ENCODE measurements around the gene POMP. TPM values are rescaled to one million over a fixed set of nuclear protein-coding genes. Genes with fewer than 3 reads are reported as not detected.

Gene POMP
- total RNA-seq, 1 donor from 2014 or later = 23.8 TPM

GRCh38 chr13:28718196-28718542 lies 59.2 kb downstream of the POMP start:
- no peaks in the 10 kb centered on the region for H3K27me3 ChIP-seq
- H3K4me3 ChIP-seq = peak overlapping the region; percentile 52 to 75
- no peaks in the 10 kb centered on the region for H3K36me3 ChIP-seq
- H3K9me3 ChIP-seq = no peaks in the 10 kb centered on the region
- H3K4me1 ChIP-seq = peaks cover 28% of the 10 kb centered on the region
- peak overlapping the region; percentile 66 for H3K27ac ChIP-seq
- intact Hi-C loops (cut with DNase I) = no loop called here
- peak in 1 of 2 donors; percentile 7 for TF ChIP-seq POLR2AphosphoS5 (IDR thresholded peaks at IDR 0.05; ENCODE audit: insufficient read depth in 1 of 2, low read depth in 1 of 2)
- TF ChIP-seq, protein P1, sequence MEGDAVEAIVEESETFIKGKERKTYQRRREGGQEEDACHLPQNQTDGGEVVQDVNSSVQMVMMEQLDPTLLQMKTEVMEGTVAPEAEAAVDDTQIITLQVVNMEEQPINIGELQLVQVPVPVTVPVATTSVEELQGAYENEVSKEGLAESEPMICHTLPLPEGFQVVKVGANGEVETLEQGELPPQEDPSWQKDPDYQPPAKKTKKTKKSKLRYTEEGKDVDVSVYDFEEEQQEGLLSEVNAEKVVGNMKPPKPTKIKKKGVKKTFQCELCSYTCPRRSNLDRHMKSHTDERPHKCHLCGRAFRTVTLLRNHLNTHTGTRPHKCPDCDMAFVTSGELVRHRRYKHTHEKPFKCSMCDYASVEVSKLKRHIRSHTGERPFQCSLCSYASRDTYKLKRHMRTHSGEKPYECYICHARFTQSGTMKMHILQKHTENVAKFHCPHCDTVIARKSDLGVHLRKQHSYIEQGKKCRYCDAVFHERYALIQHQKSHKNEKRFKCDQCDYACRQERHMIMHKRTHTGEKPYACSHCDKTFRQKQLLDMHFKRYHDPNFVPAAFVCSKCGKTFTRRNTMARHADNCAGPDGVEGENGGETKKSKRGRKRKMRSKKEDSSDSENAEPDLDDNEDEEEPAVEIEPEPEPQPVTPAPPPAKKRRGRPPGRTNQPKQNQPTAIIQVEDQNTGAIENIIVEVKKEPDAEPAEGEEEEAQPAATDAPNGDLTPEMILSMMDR (IDR thresholded peaks at IDR 0.05) = no peak
- DNase-seq (ENCODE audit: extremely low spot score in 2 of 2) = no peak

GRCh38 chr13:28718543-28719226 lies 59.8 kb downstream of the POMP start, which contains the start of gene SLC46A3:
SLC46A3 (minus strand) TSS chr13:28718970; CDS start chr13:28717998, 972 bp downstream.
- no peaks in the 10 kb centered on the region for H3K27me3 ChIP-seq
- H3K4me1 ChIP-seq = peaks cover 28% of the 10 kb centered on the region
- no peaks in the 10 kb centered on the region for H3K9me3 ChIP-seq
- H3K27ac ChIP-seq = peak within 1 kb of the TSS; percentile 66
- no peaks in the 10 kb centered on the region for H3K36me3 ChIP-seq
- DNase-seq (ENCODE audit: extremely low spot score in 2 of 2) = peak in 1 of 2 donors; percentile 98
- peak; percentile 41 to 83 for TF ChIP-seq POLR2AphosphoS5 (IDR thresholded peaks at IDR 0.05; ENCODE audit: insufficient read depth in 1 of 2, low read depth in 1 of 2)
- TF ChIP-seq, protein P1 (IDR thresholded peaks at IDR 0.05) = peak in 1 of 3 experiments; percentile 18
- peak in 1 of 2 donors; percentile 15 for TF ChIP-seq POLR2A (IDR thresholded peaks at IDR 0.05)
- intact Hi-C loops (cut with DNase I) = no loop called here
- peak within 1 kb of the TSS; percentile 52 to 75 for H3K4me3 ChIP-seq

GRCh38 chr13:28719227-28720055 lies 60.5 kb downstream of the POMP start:
- no peak for DNase-seq (ENCODE audit: extremely low spot score in 2 of 2)
- Histone ChIP-seq H3K4me1 (peaks cover 28% of the 10 kb centered on the region), H3K27me3 (no peaks in the 10 kb centered on the region), H3K4me3 (peak overlapping the region; percentile 52 to 75), H3K27ac (peak overlapping the region; percentile 66), H3K9me3 (no peaks in the 10 kb centered on the region), H3K36me3 (no peaks in the 10 kb centered on the region)
- intact Hi-C loops (cut with DNase I) = no loop called here
- TF ChIP-seq POLR2AphosphoS5 (IDR thresholded peaks at IDR 0.05; ENCODE audit: insufficient read depth in 1 of 2, low read depth in 1 of 2) (no peak), POLR2A (IDR thresholded peaks at IDR 0.05) (no peak)
- TF ChIP-seq, protein P1 (IDR thresholded peaks at IDR 0.05) = no peak

DNA sequence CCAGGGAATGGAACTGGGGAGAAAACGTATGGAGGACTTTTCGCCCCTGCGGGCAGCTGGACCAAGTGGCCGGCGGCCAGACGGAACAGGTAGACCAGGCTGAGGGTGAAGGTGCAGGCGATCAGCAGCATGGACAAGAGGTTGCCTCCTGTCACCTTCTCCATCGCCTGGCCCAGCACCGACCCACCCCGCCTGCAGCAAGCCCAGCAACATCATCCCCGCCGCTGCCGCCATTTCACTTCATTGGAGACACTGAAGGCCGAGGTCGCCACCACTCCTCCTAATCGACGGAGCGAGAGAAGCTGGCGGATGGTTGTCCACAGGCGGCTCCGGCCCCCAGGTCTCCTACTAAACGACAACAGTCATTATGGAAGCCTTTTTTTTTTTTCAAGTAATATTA lies 64.9 kb downstream of the POMP start:
- no peaks in the 10 kb centered on the region for H3K9me3 ChIP-seq
- H3K27me3 ChIP-seq = no peaks in the 10 kb centered on the region
- TF ChIP-seq, protein P1 (IDR thresholded peaks at IDR 0.05) = no peak
- no peak for TF ChIP-seq POLR2A (IDR thresholded peaks at IDR 0.05)
- no peak for TF ChIP-seq POLR2AphosphoS5 (IDR thresholded peaks at IDR 0.05; ENCODE audit: insufficient read depth in 1 of 2, low read depth in 1 of 2)
- no peak overlapping the region for H3K4me3 ChIP-seq
- peaks cover 7% of the 10 kb centered on the region for H3K4me1 ChIP-seq
- no peak for DNase-seq (ENCODE audit: extremely low spot score in 2 of 2)
- no peaks in the 10 kb centered on the region for H3K36me3 ChIP-seq
- intact Hi-C loops (cut with DNase I) = no loop called here
- no peak overlapping the region for H3K27ac ChIP-seq

Measured in vagina (tissue), 2 donors.